SW 1271 (cell line): Measurements from ENCODE around the gene KIAA0232.
A peak's percentile ranks its signal among the peaks of the same experiment; 100 is the strongest.
"Not testable (repeated sequence)": the region's sequence is repeated elsewhere in the genome, so short reads cannot be mapped to it uniquely, and the experiment has no call there.

ENCODE experiments used
- DNase-seq, 2 experiments: peaks; one replicate each; lab custom pipeline; 2025; lab: John Stamatoyannopoulos, UW

Gene KIAA0232

GRCh38 chr4:6900956-6901355 lies 118.4 kb downstream of the KIAA0232 start:
- no peak for DNase-seq

GRCh38 chr4:6901669-6902317 lies 119.3 kb downstream of the KIAA0232 start:
- no peak for DNase-seq

GRCh38 chr4:6902318-6903042 lies 120.0 kb downstream of the KIAA0232 start:
- DNase-seq = no peak

GRCh38 chr4:6905516-6906445 lies 123.3 kb downstream of the KIAA0232 start:
- DNase-seq = no peak

- not testable (repeated sequence) for DNase-seq
Observed at GRCh38 chr4:6906486-6906885, 124.0 kb downstream of the KIAA0232 start.

- DNase-seq = no peak
Observed at GRCh38 chr4:6907658-6908191, 125.2 kb downstream of the KIAA0232 start.

- DNase-seq = no peak
Observed at GRCh38 chr4:6908432-6909112, 126.0 kb downstream of the KIAA0232 start.

GRCh38 chr4:6909113-6909969 lies 126.8 kb downstream of the KIAA0232 start, which contains the start of gene TBC1D14:
Gene TBC1D14 (plus strand): TSS chr4:6909826. CDS start chr4:6923390, 13,564 bp downstream.
- peak; percentile 29 to 78 for DNase-seq

GRCh38 chr4:6909970-6910339 lies 127.4 kb downstream of the KIAA0232 start:
- no peak for DNase-seq

GRCh38 chr4:6910340-6910959 lies 127.9 kb downstream of the KIAA0232 start:
- peak in 1 of 2 experiments; percentile 14 for DNase-seq

GRCh38 chr4:6910960-6911874 lies 128.7 kb downstream of the KIAA0232 start:
- no peak for DNase-seq

- not testable (repeated sequence) for DNase-seq
Observed at GRCh38 chr4:6911917-6912316, 129.4 kb downstream of the KIAA0232 start.

- no peak for DNase-seq
Observed at GRCh38 chr4:6912441-6912840, 129.9 kb downstream of the KIAA0232 start.

- DNase-seq = no peak
Observed at GRCh38 chr4:6913350-6913905, 130.9 kb downstream of the KIAA0232 start.

GRCh38 chr4:6914448-6914847 lies 131.9 kb downstream of the KIAA0232 start:
- no peak for DNase-seq

GRCh38 chr4:6915041-6916005 lies 132.8 kb downstream of the KIAA0232 start:
- no peak for DNase-seq

- no peak for DNase-seq
Observed at GRCh38 chr4:6916069-6916586, 133.6 kb downstream of the KIAA0232 start.
